HepG2 (cell line): Measurements from ENCODE around the gene COMMD2. TPM values are rescaled to one million over a fixed set of nuclear protein-coding genes. Genes with fewer than 3 reads are reported as not detected.

ENCODE experiments used
- ARNT2 ChIP-seq: sonication (generic); formaldehyde crosslinking; IDR thresholded peaks from 2 replicates; pipeline ENCODE4 v1.8.0; 2022; ENCODE audit warnings: mild to moderate bottlenecking, low read depth, missing genetic modification reagents, moderate library complexity
- ATF7-NPFF ChIP-seq: sonication (generic); formaldehyde crosslinking; IDR thresholded peaks from 2 replicates; pipeline ENCODE4 v1.8.1; 2023; ENCODE audit warnings: mild to moderate bottlenecking, low read depth, missing genetic modification reagents, moderate library complexity
- IKZF1 ChIP-seq: fragments of 450-650 bp; IDR thresholded peaks from 2 replicates; pipeline ENCODE4 v1.7.1; 2016
- KLF6 ChIP-seq: IDR thresholded peaks from 2 replicates; pipeline ENCODE4 v1.8.0; 2016; ENCODE audit warnings: missing biosample characterization, missing genetic modification reagents
- NCOA5 ChIP-seq: sonication (generic); formaldehyde crosslinking; IDR thresholded peaks from 2 replicates; pipeline ENCODE4 v1.4.0; 2020; ENCODE audit warnings: missing genetic modification reagents
- RORA ChIP-seq: sonication (generic); formaldehyde crosslinking; IDR thresholded peaks from 2 replicates; pipeline ENCODE4 v1.5.0; 2020; ENCODE audit warnings: mild to moderate bottlenecking, missing genetic modification reagents, moderate library complexity
- SMAD1 ChIP-seq: sonication (generic); formaldehyde crosslinking; IDR thresholded peaks from 2 replicates; pipeline ENCODE4 v1.4.0; 2020; ENCODE audit warnings: missing genetic modification reagents, low read depth, mild to moderate bottlenecking, borderline replicate concordance
- SMARCC2 ChIP-seq: fragments of 450-650 bp; IDR thresholded peaks from 2 replicates; pipeline ENCODE4 v1.6.1; 2017; ENCODE audit warnings: antibody characterized with exemption, mild to moderate bottlenecking
- ZNF383 ChIP-seq: sonication (generic); formaldehyde crosslinking; IDR thresholded peaks from 2 replicates; pipeline ENCODE4 v1.4.0; 2020; ENCODE audit warnings: missing genetic modification reagents, mild to moderate bottlenecking, borderline replicate concordance
- ZNF431 ChIP-seq: sonication (generic); formaldehyde crosslinking; IDR thresholded peaks from 2 replicates; pipeline ENCODE4 v1.9.0; 2022; ENCODE audit warnings: missing genetic modification reagents, low read depth, mild to moderate bottlenecking, borderline replicate concordance
- ZNF562 ChIP-seq: sonication (generic); formaldehyde crosslinking; IDR thresholded peaks from 2 replicates; pipeline ENCODE4 v1.8.0; 2022; ENCODE audit warnings: missing genetic modification reagents, borderline replicate concordance
- polyA plus RNA-seq, 8 experiments: library from polyadenylated mRNA; depleted of rRNA in 3 of 8; stranded (reverse) in 7 of 8; unstranded in 1 of 8; fragments of >200 nt; fragmentation: Illumina TruSeq in 4 of 8; extraction: Trizol in 4 of 8; gene quantifications; 2 replicates each; pipeline versions ENCODE4 v1.2.1 to v1.2.3, GENCODE V29; 2011 to 2016; ENCODE audit warnings: low read depth in 4 of 8, missing spikeins in 1 of 8, mixed read lengths in 1 of 8; ENCODE audit not compliant: insufficient read depth in 1 of 8
- total RNA-seq, 5 experiments: library from RNA; depleted of rRNA; stranded (reverse); fragments of >200 nt; fragmentation: Illumina TruSeq; extraction: Trizol; gene quantifications; 2 replicates each; pipeline ENCODE4 v1.2.3, GENCODE V29; 2016; ENCODE audit warnings: low read depth in 1 of 5
- TF ChIP-seq, protein P1 (sequence below): sonication (generic); formaldehyde crosslinking; IDR thresholded peaks from 2 replicates; pipeline ENCODE4 v1.4.0; 2020; ENCODE audit warnings: low read depth, mild to moderate bottlenecking, missing genetic modification reagents
- TF ChIP-seq, protein P2 (sequence below): sonication (generic); formaldehyde crosslinking; IDR thresholded peaks from 2 replicates; pipeline ENCODE4 v1.4.0; 2020; ENCODE audit warnings: mild to moderate bottlenecking, missing genetic modification reagents
- TF ChIP-seq, protein P3 (sequence below): conservative IDR thresholded peaks from 2 replicates; pipeline ENCODE4 v1.6.1; 2018; ENCODE audit warnings: missing genetic modification reagents
- TF ChIP-seq, protein P4 (sequence below): IDR thresholded peaks from 2 replicates; pipeline ENCODE4 v1.6.1; 2016
- TF ChIP-seq, protein P5 (sequence below): IDR thresholded peaks from 2 replicates; pipeline ENCODE4 v1.6.1; 2018; ENCODE audit warnings: missing genetic modification reagents, mild to moderate bottlenecking, missing compliant biosample characterization
- TF ChIP-seq, protein P6 (sequence below): sonication (generic); formaldehyde crosslinking; IDR thresholded peaks from 2 replicates; pipeline ENCODE4 v1.9.0; 2021; ENCODE audit warnings: missing genetic modification reagents, borderline replicate concordance
- TF ChIP-seq, protein P7 (sequence below): fragments of 450-650 bp; IDR thresholded peaks from 2 replicates; pipeline ENCODE4 v1.6.1; 2017

Gene COMMD2
- total and polyA plus RNA-seq, 2 of the 13 experiments (the other 11 are each of a cell fraction or from before 2014, with no cell fraction given) = 33.0 to 57.6 TPM

DNA sequence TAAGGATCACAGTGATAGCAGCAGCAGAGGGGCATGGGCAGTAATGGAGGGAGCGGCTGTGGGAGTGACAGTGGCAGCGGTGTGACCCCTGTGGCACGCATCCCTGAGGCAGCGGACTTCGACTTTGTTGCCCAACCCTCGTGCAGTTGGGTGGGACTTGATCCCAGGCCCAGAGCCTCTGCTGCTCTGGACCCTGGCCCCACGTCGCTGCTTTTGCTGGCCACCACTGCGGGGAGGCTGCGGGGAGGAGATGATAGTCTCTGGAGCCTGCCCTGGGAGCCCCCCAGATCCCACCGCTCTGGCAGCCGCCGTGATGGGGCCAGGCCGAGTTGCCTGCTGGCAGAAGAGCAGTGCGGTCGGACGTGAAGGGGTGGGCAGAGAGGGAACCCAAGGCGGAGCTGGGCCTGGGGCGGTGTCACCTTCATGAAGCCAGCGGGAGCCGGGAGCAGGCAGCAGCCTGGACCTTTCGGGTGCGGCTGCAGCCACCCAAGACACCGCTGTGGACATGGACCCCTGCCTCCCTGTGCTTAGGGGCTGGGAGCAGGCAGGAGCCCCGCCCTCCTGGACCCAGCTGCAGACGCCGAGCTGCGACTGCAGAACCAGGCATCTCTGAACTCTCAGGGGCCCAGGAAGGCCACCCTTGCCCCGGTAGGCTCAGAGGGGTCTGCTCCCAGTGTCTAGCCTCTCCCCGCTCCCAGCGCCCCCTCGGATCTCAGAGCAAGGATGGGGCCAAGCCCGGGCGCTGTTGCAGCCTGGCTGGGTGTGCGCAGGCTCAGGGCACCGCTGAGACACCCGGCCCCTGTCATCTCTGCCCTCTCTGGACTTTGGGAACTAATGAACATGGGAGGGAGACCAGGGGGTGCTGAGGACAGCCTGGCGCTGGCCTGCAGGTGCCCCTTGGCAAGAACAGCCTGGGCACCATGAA, 38.3 kb downstream of the COMMD2 start (continued):
- TF ChIP-seq, protein P1, sequence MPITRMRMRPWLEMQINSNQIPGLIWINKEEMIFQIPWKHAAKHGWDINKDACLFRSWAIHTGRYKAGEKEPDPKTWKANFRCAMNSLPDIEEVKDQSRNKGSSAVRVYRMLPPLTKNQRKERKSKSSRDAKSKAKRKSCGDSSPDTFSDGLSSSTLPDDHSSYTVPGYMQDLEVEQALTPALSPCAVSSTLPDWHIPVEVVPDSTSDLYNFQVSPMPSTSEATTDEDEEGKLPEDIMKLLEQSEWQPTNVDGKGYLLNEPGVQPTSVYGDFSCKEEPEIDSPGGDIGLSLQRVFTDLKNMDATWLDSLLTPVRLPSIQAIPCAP (CRISPR knock-in tag) = no peak
- TF ChIP-seq ZNF383 (CRISPR knock-in tag) = no peak
- TF ChIP-seq SMARCC2 = no peak
- no peak for TF ChIP-seq NCOA5 (CRISPR knock-in tag)
- TF ChIP-seq, protein P2, sequence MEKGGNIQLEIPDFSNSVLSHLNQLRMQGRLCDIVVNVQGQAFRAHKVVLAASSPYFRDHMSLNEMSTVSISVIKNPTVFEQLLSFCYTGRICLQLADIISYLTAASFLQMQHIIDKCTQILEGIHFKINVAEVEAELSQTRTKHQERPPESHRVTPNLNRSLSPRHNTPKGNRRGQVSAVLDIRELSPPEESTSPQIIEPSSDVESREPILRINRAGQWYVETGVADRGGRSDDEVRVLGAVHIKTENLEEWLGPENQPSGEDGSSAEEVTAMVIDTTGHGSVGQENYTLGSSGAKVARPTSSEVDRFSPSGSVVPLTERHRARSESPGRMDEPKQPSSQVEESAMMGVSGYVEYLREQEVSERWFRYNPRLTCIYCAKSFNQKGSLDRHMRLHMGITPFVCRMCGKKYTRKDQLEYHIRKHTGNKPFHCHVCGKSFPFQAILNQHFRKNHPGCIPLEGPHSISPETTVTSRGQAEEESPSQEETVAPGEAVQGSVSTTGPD (CRISPR knock-in tag) = no peak
- no peak for TF ChIP-seq KLF6 (CRISPR knock-in tag)
- no peak for TF ChIP-seq RORA
- 0 out of 2 replicates have a peak, but pooled peaks have one; percentile 51 for TF ChIP-seq ATF7-NPFF (CRISPR knock-in tag)
- TF ChIP-seq SMAD1 (CRISPR knock-in tag) = no peak; the same call in 1 of the 2 replicates
- TF ChIP-seq, protein P3, sequence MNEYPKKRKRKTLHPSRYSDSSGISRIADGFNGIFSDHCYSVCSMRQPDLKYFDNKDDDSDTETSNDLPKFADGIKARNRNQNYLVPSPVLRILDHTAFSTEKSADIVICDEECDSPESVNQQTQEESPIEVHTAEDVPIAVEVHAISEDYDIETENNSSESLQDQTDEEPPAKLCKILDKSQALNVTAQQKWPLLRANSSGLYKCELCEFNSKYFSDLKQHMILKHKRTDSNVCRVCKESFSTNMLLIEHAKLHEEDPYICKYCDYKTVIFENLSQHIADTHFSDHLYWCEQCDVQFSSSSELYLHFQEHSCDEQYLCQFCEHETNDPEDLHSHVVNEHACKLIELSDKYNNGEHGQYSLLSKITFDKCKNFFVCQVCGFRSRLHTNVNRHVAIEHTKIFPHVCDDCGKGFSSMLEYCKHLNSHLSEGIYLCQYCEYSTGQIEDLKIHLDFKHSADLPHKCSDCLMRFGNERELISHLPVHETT = no peak
- TF ChIP-seq, protein P4, sequence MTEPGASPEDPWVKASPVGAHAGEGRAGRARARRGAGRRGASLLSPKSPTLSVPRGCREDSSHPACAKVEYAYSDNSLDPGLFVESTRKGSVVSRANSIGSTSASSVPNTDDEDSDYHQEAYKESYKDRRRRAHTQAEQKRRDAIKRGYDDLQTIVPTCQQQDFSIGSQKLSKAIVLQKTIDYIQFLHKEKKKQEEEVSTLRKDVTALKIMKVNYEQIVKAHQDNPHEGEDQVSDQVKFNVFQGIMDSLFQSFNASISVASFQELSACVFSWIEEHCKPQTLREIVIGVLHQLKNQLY (CRISPR knock-in tag) = no peak
- no peak for TF ChIP-seq ZNF431 (CRISPR knock-in tag)
- TF ChIP-seq, protein P5, sequence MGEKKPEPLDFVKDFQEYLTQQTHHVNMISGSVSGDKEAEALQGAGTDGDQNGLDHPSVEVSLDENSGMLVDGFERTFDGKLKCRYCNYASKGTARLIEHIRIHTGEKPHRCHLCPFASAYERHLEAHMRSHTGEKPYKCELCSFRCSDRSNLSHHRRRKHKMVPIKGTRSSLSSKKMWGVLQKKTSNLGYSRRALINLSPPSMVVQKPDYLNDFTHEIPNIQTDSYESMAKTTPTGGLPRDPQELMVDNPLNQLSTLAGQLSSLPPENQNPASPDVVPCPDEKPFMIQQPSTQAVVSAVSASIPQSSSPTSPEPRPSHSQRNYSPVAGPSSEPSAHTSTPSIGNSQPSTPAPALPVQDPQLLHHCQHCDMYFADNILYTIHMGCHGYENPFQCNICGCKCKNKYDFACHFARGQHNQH (CRISPR knock-in tag) = no peak
- TF ChIP-seq IKZF1 = no peak
- peak; percentile 65; the same call in 1 of the 2 replicates for TF ChIP-seq ARNT2 (CRISPR knock-in tag)
- TF ChIP-seq, protein P6, sequence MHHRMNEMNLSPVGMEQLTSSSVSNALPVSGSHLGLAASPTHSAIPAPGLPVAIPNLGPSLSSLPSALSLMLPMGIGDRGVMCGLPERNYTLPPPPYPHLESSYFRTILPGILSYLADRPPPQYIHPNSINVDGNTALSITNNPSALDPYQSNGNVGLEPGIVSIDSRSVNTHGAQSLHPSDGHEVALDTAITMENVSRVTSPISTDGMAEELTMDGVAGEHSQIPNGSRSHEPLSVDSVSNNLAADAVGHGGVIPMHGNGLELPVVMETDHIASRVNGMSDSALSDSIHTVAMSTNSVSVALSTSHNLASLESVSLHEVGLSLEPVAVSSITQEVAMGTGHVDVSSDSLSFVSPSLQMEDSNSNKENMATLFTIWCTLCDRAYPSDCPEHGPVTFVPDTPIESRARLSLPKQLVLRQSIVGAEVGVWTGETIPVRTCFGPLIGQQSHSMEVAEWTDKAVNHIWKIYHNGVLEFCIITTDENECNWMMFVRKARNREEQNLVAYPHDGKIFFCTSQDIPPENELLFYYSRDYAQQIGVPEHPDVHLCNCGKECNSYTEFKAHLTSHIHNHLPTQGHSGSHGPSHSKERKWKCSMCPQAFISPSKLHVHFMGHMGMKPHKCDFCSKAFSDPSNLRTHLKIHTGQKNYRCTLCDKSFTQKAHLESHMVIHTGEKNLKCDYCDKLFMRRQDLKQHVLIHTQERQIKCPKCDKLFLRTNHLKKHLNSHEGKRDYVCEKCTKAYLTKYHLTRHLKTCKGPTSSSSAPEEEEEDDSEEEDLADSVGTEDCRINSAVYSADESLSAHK (CRISPR knock-in tag) = no peak
- TF ChIP-seq, protein P7, sequence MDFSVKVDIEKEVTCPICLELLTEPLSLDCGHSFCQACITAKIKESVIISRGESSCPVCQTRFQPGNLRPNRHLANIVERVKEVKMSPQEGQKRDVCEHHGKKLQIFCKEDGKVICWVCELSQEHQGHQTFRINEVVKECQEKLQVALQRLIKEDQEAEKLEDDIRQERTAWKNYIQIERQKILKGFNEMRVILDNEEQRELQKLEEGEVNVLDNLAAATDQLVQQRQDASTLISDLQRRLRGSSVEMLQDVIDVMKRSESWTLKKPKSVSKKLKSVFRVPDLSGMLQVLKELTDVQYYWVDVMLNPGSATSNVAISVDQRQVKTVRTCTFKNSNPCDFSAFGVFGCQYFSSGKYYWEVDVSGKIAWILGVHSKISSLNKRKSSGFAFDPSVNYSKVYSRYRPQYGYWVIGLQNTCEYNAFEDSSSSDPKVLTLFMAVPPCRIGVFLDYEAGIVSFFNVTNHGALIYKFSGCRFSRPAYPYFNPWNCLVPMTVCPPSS = no peak
- no peak for TF ChIP-seq ZNF562 (CRISPR knock-in tag)
